ENCODE data around the gene GREM1.

GREM1 gene

GRCh38 chr15:32717426-32718226, at the start of gene GREM1:
TSS of gene GREM1 (plus strand) at chr15:32718004. CDS start at chr15:32730691, 12,687 bp downstream.
- no peak for DNase-seq

GRCh38 chr15:32668942-32669341, 48.9 kb upstream of the GREM1 start:
- DNase-seq, result no peak

GRCh38 chr15:32669896-32670611, 47.8 kb upstream of the GREM1 start:
- DNase-seq, result no peak

GRCh38 chr15:32670623-32671022, 47.2 kb upstream of the GREM1 start:
- DNase-seq, result no peak

- no peak for DNase-seq
Observed at GRCh38 chr15:32671339-32672325, 46.2 kb upstream of the GREM1 start.

- DNase-seq, result no peak
Observed at GRCh38 chr15:32674681-32675080, 43.1 kb upstream of the GREM1 start.

GRCh38 chr15:32675466-32675865, 42.3 kb upstream of the GREM1 start:
- DNase-seq, result no peak

- no peak for DNase-seq
Observed at GRCh38 chr15:32676169-32676568, 41.6 kb upstream of the GREM1 start.

- DNase-seq, result no peak
Observed at GRCh38 chr15:32677238-32677750, 40.5 kb upstream of the GREM1 start.

- no peak for DNase-seq
Observed at GRCh38 chr15:32679298-32679690, 38.5 kb upstream of the GREM1 start.

- no peak for DNase-seq
Observed at GRCh38 chr15:32682569-32682968, 35.2 kb upstream of the GREM1 start.

GRCh38 chr15:32682977-32683630, 34.7 kb upstream of the GREM1 start:
- no peak for DNase-seq

GRCh38 chr15:32683906-32684584, 33.8 kb upstream of the GREM1 start:
- no peak for DNase-seq

- DNase-seq, result no peak
Observed at GRCh38 chr15:32685576-32685975, 32.2 kb upstream of the GREM1 start.

GRCh38 chr15:32687556-32687955, 30.2 kb upstream of the GREM1 start:
- no peak for DNase-seq

GRCh38 chr15:32688151-32688639, 29.6 kb upstream of the GREM1 start:
- DNase-seq, result no peak

- no peak for DNase-seq
Observed at GRCh38 chr15:32690941-32691688, 26.7 kb upstream of the GREM1 start.

GRCh38 chr15:32691689-32692038, 26.1 kb upstream of the GREM1 start:
- no peak for DNase-seq

- DNase-seq, result no peak
Observed at GRCh38 chr15:32692286-32692685, 25.5 kb upstream of the GREM1 start.

GRCh38 chr15:32694222-32694983, 23.4 kb upstream of the GREM1 start:
- DNase-seq, result no peak

Measured in activated effector memory CD4-positive, alpha-beta T cell treated with anti-CD3 and anti-CD28 coated beads, Interleukin-2, amount 50 U/mL, for 16 hours (primary cell).